OCI-LY7 (cell line): ENCODE measurements around the gene SH3RF1.

Experiments
- EZH2phosphoT487 ChIP-seq: fragments of 200-600 bp; sonication (generic); IDR thresholded peaks from 2 replicates; pipeline ENCODE4 v1.6.1; 2018; ENCODE audit warnings: low read depth, borderline replicate concordance, mild to moderate bottlenecking, mixed run types, antibody characterized with exemption, low read length, moderate library complexity, mixed read lengths
- TF ChIP-seq, protein P1 (sequence below): fragments of 200-600 bp; sonication (generic); conservative IDR thresholded peaks from 2 replicates; pipeline ENCODE4 v1.5.1; 2014; ENCODE audit warnings: mild to moderate bottlenecking, antibody characterized with exemption, low read length, moderate library complexity, mixed read lengths

DNA sequence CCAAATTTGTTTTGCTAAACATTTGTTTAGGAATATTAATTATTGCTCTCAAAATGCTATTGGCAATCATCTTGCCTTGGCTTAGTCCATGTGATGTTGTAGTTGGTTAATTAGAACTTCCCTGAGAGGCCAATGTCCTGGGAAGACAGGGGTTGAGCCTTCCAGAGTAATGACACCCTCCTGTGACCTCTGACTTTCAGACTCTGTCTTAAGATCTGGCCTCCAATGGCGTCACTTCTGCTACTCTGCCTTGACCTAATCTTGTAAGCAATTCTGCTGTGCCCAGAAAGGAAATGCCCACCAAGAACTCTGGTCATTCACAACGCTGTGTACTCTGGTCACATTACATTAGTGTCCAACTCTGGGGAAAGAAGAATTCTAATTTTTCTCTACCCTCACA, 111.9 kb downstream of the SH3RF1 start:
- TF ChIP-seq, protein P1, sequence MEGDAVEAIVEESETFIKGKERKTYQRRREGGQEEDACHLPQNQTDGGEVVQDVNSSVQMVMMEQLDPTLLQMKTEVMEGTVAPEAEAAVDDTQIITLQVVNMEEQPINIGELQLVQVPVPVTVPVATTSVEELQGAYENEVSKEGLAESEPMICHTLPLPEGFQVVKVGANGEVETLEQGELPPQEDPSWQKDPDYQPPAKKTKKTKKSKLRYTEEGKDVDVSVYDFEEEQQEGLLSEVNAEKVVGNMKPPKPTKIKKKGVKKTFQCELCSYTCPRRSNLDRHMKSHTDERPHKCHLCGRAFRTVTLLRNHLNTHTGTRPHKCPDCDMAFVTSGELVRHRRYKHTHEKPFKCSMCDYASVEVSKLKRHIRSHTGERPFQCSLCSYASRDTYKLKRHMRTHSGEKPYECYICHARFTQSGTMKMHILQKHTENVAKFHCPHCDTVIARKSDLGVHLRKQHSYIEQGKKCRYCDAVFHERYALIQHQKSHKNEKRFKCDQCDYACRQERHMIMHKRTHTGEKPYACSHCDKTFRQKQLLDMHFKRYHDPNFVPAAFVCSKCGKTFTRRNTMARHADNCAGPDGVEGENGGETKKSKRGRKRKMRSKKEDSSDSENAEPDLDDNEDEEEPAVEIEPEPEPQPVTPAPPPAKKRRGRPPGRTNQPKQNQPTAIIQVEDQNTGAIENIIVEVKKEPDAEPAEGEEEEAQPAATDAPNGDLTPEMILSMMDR: no peak
- no peak for TF ChIP-seq EZH2phosphoT487
